Right atrium auricular region (tissue), 2 donors: Measurements from ENCODE around the gene TCF7L2. TPM values are rescaled to one million over a fixed set of nuclear protein-coding genes. Genes with fewer than 3 reads are reported as not detected.

Experiments
- DNase-seq: peaks from one replicate; pipeline ENCODE4 v3.0.0-alpha.2; 2019; ENCODE audit warnings: low spot score
- H3K27ac ChIP-seq, 2 donors: fragments of 200-600 bp; sonication (generic); 1 replicate in 1 of 2; 2 replicates in 1 of 2; pipeline ENCODE4 v1.5.1; 2016 to 2019
- H3K27me3 ChIP-seq, 2 donors: fragments of 200-600 bp; sonication (generic); one replicate each; pipeline versions ENCODE4 v1.5.1 to v1.6.0; 2017 to 2019
- H3K36me3 ChIP-seq: fragments of 200-600 bp; sonication (generic); one replicate; pipeline ENCODE4 v1.5.1; 2016
- H3K4me1 ChIP-seq, 2 donors: fragments of 200-600 bp; sonication (generic); one replicate each; pipeline versions ENCODE4 v1.5.1 to v1.6.0; 2017 to 2019
- H3K4me3 ChIP-seq, 2 donors: fragments of 200-600 bp; sonication (generic); 1 replicate in 1 of 2; 2 replicates in 1 of 2; pipeline ENCODE4 v1.5.1; 2017 to 2019; ENCODE audit warnings: mild to moderate bottlenecking in 1 of 2, moderate library complexity in 1 of 2
- H3K9me3 ChIP-seq, 2 donors: fragments of 200-600 bp; sonication (generic); one replicate each; pipeline ENCODE4 v1.5.1; 2019
- total RNA-seq, 2 donors: library from RNA; depleted of rRNA; stranded (reverse); fragments of >200 nt; gene quantifications; one replicate each; pipeline ENCODE4 v1.1.0, GENCODE V29; 2016
- TF ChIP-seq, protein P1 (sequence below), 2 donors: fragments of 200-600 bp; sonication (generic); IDR thresholded peaks; one replicate each; pipeline ENCODE4 v1.5.1; 2019; ENCODE audit warnings: antibody characterized with exemption in 2 of 2

Gene TCF7L2
- total RNA-seq, 2 donors from 2014 or later = 8.5 to 11.3 TPM

DNA sequence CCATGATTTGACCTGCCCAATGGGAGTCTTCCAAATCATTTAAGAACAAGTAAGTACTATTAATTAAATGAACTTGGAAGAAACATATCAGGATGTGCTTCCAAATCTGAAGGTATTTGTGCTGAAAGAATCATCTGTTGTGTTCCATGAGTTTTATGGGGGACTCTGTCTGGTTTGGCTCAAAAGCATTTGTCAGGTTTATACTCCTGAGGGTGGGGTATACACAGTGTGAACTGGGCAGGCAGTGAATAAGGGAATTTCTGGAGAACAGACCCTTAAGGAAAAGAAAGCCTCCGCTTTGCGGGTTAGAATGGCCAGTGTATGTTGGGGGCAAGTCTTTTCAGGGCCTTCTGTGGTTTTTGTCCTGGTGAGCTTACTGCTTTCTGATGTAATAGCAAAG, 29.9 kb downstream of the TCF7L2 start:
- TF ChIP-seq, protein P1, sequence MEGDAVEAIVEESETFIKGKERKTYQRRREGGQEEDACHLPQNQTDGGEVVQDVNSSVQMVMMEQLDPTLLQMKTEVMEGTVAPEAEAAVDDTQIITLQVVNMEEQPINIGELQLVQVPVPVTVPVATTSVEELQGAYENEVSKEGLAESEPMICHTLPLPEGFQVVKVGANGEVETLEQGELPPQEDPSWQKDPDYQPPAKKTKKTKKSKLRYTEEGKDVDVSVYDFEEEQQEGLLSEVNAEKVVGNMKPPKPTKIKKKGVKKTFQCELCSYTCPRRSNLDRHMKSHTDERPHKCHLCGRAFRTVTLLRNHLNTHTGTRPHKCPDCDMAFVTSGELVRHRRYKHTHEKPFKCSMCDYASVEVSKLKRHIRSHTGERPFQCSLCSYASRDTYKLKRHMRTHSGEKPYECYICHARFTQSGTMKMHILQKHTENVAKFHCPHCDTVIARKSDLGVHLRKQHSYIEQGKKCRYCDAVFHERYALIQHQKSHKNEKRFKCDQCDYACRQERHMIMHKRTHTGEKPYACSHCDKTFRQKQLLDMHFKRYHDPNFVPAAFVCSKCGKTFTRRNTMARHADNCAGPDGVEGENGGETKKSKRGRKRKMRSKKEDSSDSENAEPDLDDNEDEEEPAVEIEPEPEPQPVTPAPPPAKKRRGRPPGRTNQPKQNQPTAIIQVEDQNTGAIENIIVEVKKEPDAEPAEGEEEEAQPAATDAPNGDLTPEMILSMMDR (IDR thresholded peaks at IDR 0.05) = no peak
- Histone ChIP-seq H3K9me3 (no peaks in the 10 kb centered on the region), H3K4me1 (peaks cover 0 to 3% of the 10 kb centered on the region in 2 donors), H3K27me3 (no peaks in the 10 kb centered on the region), H3K36me3 (no peaks in the 10 kb centered on the region), H3K4me3 (no peak overlapping the region), H3K27ac (no peak overlapping the region)
- DNase-seq = no peak

DNA sequence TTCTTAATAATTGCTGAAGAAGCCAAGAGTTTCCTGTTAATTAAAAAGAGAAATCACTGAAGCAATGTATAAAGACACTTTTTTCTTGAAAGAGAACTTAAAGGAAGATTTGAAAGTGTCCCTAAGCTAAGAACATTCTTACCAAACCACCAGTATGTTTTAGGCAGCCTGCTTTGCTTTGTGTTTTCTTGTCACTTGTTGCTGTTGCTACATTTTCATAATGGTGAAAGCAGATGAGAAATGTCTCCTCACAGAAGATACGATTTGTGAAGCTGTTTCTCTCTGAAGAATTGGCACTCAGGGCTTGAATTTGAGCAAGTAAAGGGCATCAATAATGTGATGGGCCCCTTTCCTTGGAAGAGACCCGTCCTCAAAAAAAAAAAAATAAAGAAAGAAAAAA, 30.9 kb downstream of the TCF7L2 start:
- peaks cover 0 to 13% of the 10 kb centered on the region in 2 donors for H3K4me1 ChIP-seq
- no peak for DNase-seq
- H3K27ac ChIP-seq = no peak overlapping the region
- TF ChIP-seq, protein P1 (IDR thresholded peaks at IDR 0.05) = no peak
- no peak overlapping the region for H3K4me3 ChIP-seq
- H3K9me3 ChIP-seq = no peaks in the 10 kb centered on the region
- H3K36me3 ChIP-seq = no peaks in the 10 kb centered on the region
- H3K27me3 ChIP-seq = no peaks in the 10 kb centered on the region

- Histone ChIP-seq H3K27ac (no peak overlapping the region), H3K4me1 (peaks cover 0 to 20% of the 10 kb centered on the region in 2 donors), H3K9me3 (no peaks in the 10 kb centered on the region), H3K4me3 (no peak overlapping the region), H3K36me3 (no peaks in the 10 kb centered on the region), H3K27me3 (no peaks in the 10 kb centered on the region)
- DNase-seq = no peak
- TF ChIP-seq, protein P1 (IDR thresholded peaks at IDR 0.05) = no peak
Measured at GRCh38 chr10:112981553-112981952, 31.5 kb downstream of the TCF7L2 start.

DNA sequence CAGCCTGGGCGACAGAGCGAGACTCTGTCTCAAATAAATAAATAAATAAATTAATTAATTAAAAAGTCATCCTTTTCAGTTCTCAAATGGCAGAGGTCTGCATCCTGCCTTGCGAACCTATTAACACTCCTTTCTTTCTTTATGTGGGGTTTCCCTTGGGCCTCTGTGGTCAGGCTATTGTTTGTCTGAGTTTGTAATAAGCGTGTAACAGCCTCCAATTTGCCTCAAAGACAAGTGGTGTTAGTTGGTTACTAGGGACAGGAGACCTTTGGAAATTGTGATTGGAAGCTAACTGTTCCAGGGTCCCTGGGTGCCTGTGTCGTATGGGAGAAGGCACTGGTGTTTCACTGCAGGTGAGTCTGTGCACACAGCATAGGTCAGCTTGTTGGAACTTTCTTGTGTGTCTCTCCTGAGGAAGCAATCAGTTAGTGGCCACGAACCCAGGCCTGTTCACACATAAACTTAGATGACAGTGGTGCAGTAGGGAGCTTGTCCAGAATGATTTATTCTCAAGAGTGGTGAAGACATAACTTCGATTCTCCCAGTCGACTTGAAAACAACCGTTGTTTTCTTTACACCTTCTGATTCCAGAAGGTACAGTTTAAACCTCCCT, 33.5 kb downstream of the TCF7L2 start:
- no peaks in the 10 kb centered on the region for H3K9me3 ChIP-seq

GRCh38 chr10:112984756-112985155, 34.7 kb downstream of the TCF7L2 start:
- H3K9me3 ChIP-seq = no peaks in the 10 kb centered on the region
- no peaks in the 10 kb centered on the region for H3K36me3 ChIP-seq
- TF ChIP-seq, protein P1 (IDR thresholded peaks at IDR 0.05) = no peak
- H3K4me1 ChIP-seq = peaks cover 0 to 25% of the 10 kb centered on the region in 2 donors
- no peaks in the 10 kb centered on the region for H3K27me3 ChIP-seq
- H3K27ac ChIP-seq = no peak overlapping the region
- H3K4me3 ChIP-seq = no peak overlapping the region
- no peak for DNase-seq

More for the DNA sequence above, 33.5 kb downstream of the TCF7L2 start:
- H3K4me1 ChIP-seq = peaks cover 0 to 25% of the 10 kb centered on the region in 2 donors
- H3K36me3 ChIP-seq = no peaks in the 10 kb centered on the region
- DNase-seq = no peak
- no peaks in the 10 kb centered on the region for H3K27me3 ChIP-seq
- no peak overlapping the region for H3K4me3 ChIP-seq
- H3K27ac ChIP-seq = no peak overlapping the region
- TF ChIP-seq, protein P1 (IDR thresholded peaks at IDR 0.05) = no peak
